GM12878 (cell line): ENCODE results near the gene PPP1R37. TPM values are rescaled to one million over a fixed set of nuclear protein-coding genes. Genes with fewer than 3 reads are reported as not detected.

Experiments used
- CHD1 ChIP-seq: IDR thresholded peaks from 2 replicates; pipeline ENCODE4 v1.6.1; 2012; ENCODE audit warnings: low read depth, low read length, improper control_type of control experiment
- ELK1 ChIP-seq: IDR thresholded peaks from 2 replicates; pipeline ENCODE4 v1.6.1; 2012; ENCODE audit warnings: low read depth, low read length, improper control_type of control experiment
- FOXM1 ChIP-seq: IDR thresholded peaks from 2 replicates; pipeline ENCODE4 v1.6.1; 2012; ENCODE audit warnings: low read depth, mild to moderate bottlenecking, inconsistent platforms, low read length, moderate library complexity
- HSF1 ChIP-seq: fragments of 150-350 bp; IDR thresholded peaks from 2 replicates; pipeline ENCODE4 v1.6.1; 2014; ENCODE audit warnings: mild to moderate bottlenecking, low read depth, low read length
- KAT2A ChIP-seq: conservative IDR thresholded peaks from 2 replicates; pipeline ENCODE4 v1.6.1; 2011; ENCODE audit warnings: low read depth, low read length; ENCODE audit not compliant: control insufficient read depth
- PAX8 ChIP-seq: fragments of 450-650 bp; IDR thresholded peaks from 2 replicates; pipeline ENCODE4 v1.6.1; 2017; ENCODE audit warnings: mild to moderate bottlenecking, moderate library complexity
- RAD21 ChIP-seq: IDR thresholded peaks from 2 replicates; pipeline ENCODE4 v1.6.1; 2011; ENCODE audit warnings: mild to moderate bottlenecking, low read depth, low read length, moderate library complexity; ENCODE audit not compliant: insufficient read depth
- RB1 ChIP-seq: fragments of 450-650 bp; formaldehyde crosslinking; IDR thresholded peaks from 2 replicates; pipeline ENCODE4 v1.6.1; 2017; ENCODE audit warnings: mild to moderate bottlenecking, borderline replicate concordance
- ZNF207 ChIP-seq: fragments of 450-650 bp; IDR thresholded peaks from 2 replicates; pipeline ENCODE4 v1.6.1; 2014; ENCODE audit warnings: antibody characterized with exemption, mild to moderate bottlenecking, borderline replicate concordance
- ZNF384 ChIP-seq: IDR thresholded peaks from 2 replicates; pipeline ENCODE4 v1.6.1; 2012; ENCODE audit warnings: low read depth, mild to moderate bottlenecking, low read length, improper control_type of control experiment, borderline replicate concordance
- polyA plus RNA-seq, 11 experiments: library from polyadenylated mRNA; depleted of rRNA in 4 of 11; unstranded in 6 of 11; stranded (reverse) in 5 of 11; fragments of >200 nt; fragmentation: Nextera tagmentation in 4 of 11; fragmentation: Illumina TruSeq in 1 of 11; extraction: Ambion mirVana in 4 of 11; extraction: Trizol in 1 of 11; gene quantifications; 1 replicate in 1 of 11; 2 replicates in 10 of 11; pipeline versions ENCODE4 v1.2.1 to v1.2.3, GENCODE V29; 2011 to 2016; ENCODE audit warnings: inconsistent platforms in 2 of 11, missing spikeins in 2 of 11, low read depth in 1 of 11
- total RNA-seq, 4 experiments: library from RNA; depleted of rRNA in 3 of 4; stranded (reverse); fragments of >200 nt in 3 of 4; fragmentation: Illumina TruSeq in 1 of 4; extraction: Trizol in 1 of 4; gene quantifications; 2 replicates each; pipeline versions ENCODE4 v1.2.1 to v1.2.3, GENCODE V29; 2013 to 2021
- TF ChIP-seq, protein P1 (sequence below): fragments of 450-650 bp; IDR thresholded peaks from 2 replicates; pipeline ENCODE4 v1.6.1; 2016; ENCODE audit warnings: mild to moderate bottlenecking
- TF ChIP-seq, protein P2 (sequence below): fragments of 450-650 bp; IDR thresholded peaks from 2 replicates; pipeline ENCODE4 v1.6.1; 2016; ENCODE audit warnings: mild to moderate bottlenecking
- TF ChIP-seq, protein P3 (sequence below): IDR thresholded peaks from 2 replicates; pipeline ENCODE4 v1.6.1; 2012; ENCODE audit warnings: improper control_type of control experiment, low read depth, low read length; ENCODE audit not compliant: insufficient replicate concordance
- TF ChIP-seq, protein P4 (sequence below): IDR thresholded peaks from 2 replicates; pipeline ENCODE4 v1.6.1; 2011; ENCODE audit warnings: mild to moderate bottlenecking, low read depth, low read length, moderate library complexity; ENCODE audit not compliant: insufficient replicate concordance

PPP1R37 gene
- total and polyA plus RNA-seq, 10 of the 15 experiments (the other 5 are each of a cell fraction or from before 2014, with no cell fraction given), result 0.09 to 21.3 (median 5.1) TPM; not detected in 1

DNA sequence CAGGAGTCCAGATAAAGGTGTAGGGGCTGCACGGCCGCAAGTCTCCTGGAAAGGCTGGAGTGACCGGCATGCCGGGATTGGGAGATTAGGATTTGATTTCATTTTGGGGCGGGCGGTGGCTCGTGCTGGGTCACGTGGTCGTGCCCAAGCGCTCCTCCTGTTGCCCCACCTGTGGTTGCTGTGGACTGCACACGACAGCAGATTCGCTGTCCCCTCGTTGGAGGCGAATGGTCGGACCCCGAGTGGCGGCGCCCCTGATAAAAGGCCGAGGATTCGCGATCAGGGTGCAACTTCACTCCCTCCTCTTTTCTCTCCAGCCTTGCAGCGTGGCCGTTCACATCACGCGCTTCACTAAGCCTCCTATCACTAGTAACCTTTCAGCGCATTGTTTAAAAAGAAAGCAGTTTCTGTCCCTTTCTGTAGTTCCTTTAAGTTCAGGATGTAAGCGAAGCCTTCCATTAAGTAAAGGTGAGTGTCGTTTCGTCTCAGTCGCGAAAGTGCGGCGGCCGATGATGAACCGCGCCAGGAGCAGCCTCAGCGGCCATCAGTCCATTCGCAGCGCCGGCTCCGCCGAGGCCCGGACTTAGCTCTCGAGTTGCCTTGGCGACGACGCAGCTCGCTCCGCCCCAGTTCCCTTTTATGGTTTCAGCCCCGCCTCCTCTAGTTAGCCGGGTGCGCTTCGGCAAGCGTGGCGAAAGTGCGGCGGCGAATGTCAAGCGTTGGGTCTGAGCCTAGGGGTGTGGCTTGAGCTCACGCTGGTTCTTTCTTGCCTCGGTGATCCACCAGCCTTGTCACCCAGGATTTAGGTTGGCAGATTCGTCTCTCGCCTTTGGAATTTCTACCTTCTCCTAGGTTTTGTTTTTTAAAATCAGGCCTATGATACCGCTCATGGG is 1.7 kb upstream of the PPP1R37 start (continued):
- TF ChIP-seq, protein P1, sequence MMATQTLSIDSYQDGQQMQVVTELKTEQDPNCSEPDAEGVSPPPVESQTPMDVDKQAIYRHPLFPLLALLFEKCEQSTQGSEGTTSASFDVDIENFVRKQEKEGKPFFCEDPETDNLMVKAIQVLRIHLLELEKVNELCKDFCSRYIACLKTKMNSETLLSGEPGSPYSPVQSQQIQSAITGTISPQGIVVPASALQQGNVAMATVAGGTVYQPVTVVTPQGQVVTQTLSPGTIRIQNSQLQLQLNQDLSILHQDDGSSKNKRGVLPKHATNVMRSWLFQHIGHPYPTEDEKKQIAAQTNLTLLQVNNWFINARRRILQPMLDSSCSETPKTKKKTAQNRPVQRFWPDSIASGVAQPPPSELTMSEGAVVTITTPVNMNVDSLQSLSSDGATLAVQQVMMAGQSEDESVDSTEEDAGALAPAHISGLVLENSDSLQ, result peak; percentile 19; the same call in 1 of the 2 replicates
- TF ChIP-seq FOXM1 (no peak), ZNF384 (no peak), ZNF207 (peak; percentile 87; the same call in 1 of the 2 replicates), RB1 (no peak), PAX8 (no peak), ELK1 (0 out of 2 replicates have a peak, but pooled peaks have one; percentile 22), RAD21 (no peak), CHD1 (no peak), KAT2A (no peak), HSF1 (no peak)
- TF ChIP-seq, protein P2, sequence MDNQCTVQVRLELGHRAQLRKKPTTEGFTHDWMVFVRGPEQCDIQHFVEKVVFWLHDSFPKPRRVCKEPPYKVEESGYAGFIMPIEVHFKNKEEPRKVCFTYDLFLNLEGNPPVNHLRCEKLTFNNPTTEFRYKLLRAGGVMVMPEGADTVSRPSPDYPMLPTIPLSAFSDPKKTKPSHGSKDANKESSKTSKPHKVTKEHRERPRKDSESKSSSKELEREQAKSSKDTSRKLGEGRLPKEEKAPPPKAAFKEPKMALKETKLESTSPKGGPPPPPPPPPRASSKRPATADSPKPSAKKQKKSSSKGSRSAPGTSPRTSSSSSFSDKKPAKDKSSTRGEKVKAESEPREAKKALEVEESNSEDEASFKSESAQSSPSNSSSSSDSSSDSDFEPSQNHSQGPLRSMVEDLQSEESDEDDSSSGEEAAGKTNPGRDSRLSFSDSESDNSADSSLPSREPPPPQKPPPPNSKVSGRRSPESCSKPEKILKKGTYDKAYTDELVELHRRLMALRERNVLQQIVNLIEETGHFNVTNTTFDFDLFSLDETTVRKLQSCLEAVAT, result 0 out of 2 replicates have a peak, but pooled peaks have one; percentile 20
- TF ChIP-seq, protein P3, sequence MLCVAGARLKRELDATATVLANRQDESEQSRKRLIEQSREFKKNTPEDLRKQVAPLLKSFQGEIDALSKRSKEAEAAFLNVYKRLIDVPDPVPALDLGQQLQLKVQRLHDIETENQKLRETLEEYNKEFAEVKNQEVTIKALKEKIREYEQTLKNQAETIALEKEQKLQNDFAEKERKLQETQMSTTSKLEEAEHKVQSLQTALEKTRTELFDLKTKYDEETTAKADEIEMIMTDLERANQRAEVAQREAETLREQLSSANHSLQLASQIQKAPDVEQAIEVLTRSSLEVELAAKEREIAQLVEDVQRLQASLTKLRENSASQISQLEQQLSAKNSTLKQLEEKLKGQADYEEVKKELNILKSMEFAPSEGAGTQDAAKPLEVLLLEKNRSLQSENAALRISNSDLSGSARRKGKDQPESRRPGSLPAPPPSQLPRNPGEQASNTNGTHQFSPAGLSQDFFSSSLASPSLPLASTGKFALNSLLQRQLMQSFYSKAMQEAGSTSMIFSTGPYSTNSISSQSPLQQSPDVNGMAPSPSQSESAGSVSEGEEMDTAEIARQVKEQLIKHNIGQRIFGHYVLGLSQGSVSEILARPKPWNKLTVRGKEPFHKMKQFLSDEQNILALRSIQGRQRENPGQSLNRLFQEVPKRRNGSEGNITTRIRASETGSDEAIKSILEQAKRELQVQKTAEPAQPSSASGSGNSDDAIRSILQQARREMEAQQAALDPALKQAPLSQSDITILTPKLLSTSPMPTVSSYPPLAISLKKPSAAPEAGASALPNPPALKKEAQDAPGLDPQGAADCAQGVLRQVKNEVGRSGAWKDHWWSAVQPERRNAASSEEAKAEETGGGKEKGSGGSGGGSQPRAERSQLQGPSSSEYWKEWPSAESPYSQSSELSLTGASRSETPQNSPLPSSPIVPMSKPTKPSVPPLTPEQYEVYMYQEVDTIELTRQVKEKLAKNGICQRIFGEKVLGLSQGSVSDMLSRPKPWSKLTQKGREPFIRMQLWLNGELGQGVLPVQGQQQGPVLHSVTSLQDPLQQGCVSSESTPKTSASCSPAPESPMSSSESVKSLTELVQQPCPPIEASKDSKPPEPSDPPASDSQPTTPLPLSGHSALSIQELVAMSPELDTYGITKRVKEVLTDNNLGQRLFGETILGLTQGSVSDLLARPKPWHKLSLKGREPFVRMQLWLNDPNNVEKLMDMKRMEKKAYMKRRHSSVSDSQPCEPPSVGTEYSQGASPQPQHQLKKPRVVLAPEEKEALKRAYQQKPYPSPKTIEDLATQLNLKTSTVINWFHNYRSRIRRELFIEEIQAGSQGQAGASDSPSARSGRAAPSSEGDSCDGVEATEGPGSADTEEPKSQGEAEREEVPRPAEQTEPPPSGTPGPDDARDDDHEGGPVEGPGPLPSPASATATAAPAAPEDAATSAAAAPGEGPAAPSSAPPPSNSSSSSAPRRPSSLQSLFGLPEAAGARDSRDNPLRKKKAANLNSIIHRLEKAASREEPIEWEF, result no peak
- TF ChIP-seq, protein P4, sequence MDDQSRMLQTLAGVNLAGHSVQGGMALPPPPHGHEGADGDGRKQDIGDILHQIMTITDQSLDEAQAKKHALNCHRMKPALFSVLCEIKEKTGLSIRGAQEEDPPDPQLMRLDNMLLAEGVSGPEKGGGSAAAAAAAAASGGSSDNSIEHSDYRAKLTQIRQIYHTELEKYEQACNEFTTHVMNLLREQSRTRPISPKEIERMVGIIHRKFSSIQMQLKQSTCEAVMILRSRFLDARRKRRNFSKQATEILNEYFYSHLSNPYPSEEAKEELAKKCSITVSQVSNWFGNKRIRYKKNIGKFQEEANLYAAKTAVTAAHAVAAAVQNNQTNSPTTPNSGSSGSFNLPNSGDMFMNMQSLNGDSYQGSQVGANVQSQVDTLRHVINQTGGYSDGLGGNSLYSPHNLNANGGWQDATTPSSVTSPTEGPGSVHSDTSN, result no peak
